HG03045 (cell line): ENCODE data around the gene LOXL1.

Experiments
- ATAC-seq: cut with Tn5 transposase; IDR thresholded peaks from one replicate; pipeline ENCODE4 v1.9.1; 2021; ENCODE audit warnings: mild to moderate bottlenecking, moderate library complexity; ENCODE audit not compliant: unreplicated experiment

LOXL1 gene

GRCh38 chr15:73990250-73991005, 64.2 kb downstream of the LOXL1 start:
- no peak for ATAC-seq

GRCh38 chr15:73991260-73991659, 65.0 kb downstream of the LOXL1 start:
- no peak for ATAC-seq

GRCh38 chr15:73991726-73992593, 65.7 kb downstream of the LOXL1 start, which contains the start of gene STOML1:
Gene STOML1 (minus strand): TSS chr15:73992295. CDS start chr15:73992223, 72 bp downstream.
- peak; percentile 71 for ATAC-seq

- ATAC-seq, result no peak
Measured at GRCh38 chr15:73992594-73992898, 66.3 kb downstream of the LOXL1 start.

DNA sequence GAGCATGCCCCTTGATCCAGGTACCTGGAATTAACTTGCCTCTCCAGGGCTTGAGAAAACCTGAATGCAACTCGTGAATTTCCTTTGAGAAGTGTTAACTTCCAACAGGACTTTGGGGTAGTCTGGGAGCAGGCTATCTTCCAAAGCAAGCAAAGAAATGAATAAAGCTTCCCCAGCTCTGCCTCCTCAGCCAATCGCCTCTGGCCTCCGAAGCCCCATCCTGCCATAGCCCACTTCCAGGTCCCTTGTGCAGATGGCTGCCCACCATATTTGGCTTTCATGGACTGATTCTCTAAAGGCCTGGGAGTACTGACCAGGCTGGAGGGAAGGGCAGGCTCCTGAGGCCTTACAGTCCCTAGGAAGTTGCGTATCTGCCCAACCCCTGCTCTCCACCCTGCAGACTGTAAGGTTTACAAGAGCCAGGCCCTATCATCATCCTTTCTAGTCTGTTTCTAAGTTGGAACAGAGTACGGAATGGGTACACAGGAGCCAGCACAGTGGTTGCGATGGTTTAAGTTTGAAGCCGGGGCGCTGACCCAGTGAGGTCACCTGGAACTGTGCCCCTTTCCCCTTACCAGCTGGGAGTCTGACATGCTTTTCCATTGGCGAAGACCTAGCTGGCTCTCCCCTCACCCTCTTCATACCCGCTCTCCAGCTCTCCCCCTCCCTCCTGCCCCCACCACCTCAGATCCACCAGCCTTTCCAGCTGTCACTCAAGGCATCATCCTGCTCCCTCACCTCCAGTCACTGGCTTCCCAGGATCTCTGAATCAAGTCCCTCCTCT, 67.1 kb downstream of the LOXL1 start:
- no peak for ATAC-seq

DNA sequence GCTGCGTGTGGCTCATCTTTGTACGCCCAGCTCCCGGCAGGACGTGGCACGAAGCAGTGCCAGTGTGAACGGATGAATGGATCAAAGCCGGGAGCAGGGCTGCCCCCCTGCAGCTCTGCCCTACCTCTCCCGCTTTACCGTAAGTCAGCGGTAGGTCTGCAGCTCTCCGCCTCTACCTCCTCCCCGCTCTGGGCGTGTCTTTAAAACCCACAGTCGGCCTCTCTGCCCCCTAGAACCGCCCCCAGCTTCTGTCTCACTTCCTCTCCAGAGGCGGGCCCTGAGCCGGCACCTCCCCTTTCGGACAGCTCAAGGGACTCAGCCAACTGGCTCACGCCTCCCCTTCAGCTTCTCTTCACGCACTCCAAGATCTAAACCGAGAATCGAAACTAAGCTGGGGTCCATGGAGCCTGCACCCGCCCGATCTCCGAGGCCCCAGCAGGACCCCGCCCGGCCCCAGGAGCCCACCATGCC, 68.2 kb downstream of the LOXL1 start, which contains the start of gene PML:
Gene PML, plus strand, starts transcription at position 304 of the 471 bp plus-strand sequence. Its CDS starts 97 bp downstream, at position 401.
- peak; percentile 72 for ATAC-seq

DNA sequence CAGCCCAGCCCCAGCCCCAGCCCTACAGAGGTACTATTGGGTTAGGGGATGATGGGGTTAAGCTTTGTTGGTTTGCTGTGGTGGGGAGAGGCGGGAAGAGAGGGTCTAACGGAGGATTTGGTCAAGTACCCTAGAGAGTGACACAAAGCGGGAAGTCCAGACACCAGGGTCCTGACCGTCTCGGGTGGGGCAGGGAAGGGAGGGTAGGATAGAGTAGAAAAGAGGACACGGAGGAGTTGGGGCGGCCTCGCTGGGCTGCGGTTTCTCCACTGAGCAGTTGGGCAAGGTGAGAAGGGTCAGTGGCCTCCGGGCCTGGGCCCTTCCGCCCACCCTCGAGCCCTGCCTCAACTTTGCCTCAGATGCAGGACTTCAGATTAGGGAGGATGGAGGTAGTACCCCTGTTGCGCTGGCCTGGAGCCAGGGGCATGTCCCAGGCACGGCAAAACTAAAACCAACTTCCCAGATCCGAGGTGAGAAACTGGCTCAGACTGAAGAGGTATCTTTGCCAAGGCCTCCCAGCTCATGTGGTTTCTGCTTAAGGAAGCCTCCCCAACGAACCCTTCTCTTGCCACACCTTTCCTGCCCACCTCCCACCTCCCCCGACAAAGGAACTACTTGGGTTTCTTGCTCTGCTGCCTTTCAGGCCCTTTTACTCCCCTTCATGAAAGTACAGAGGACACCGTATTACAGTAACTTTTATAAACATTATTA, 68.8 kb downstream of the LOXL1 start:
- ATAC-seq, result peak; percentile 2

- no peak for ATAC-seq
Measured at GRCh38 chr15:73996267-73996666, 70.0 kb downstream of the LOXL1 start.

DNA sequence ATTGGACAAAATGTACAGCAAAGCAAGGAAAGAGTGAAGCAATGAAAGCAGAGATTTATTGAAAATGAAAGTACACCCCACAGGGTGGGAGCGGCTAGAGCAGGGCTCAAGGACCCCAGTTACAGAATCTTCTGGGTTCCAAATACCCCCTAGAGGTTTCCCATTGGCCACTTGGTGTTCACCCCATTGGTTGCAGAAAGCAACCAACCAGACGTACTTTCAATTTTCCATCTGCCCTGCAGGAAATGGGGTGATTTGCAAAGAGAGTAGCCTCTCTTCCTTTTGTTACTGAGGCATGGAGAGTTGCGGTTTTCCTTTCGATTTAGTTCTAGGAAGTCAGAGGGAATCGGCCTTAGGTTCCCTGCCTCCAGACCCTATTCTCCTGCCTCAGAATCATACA, 70.7 kb downstream of the LOXL1 start:
- ATAC-seq, result no peak

GRCh38 chr15:73997986-73998385, 71.7 kb downstream of the LOXL1 start:
- no peak for ATAC-seq
